BLaER1 treated with 17β-estradiol and CSF1 and Interleukin-3, amounts not matched to agents 10 nM and 100 nM (cell line): ENCODE measurements around the gene PVR.

ENCODE experiments used
- H3K27ac ChIP-seq, 11 experiments: shearing (Covaris generic); formaldehyde crosslinking; 2 replicates each; pipeline ENCODE4 v1.8.1; 2022
- H3K27me3 ChIP-seq, 11 experiments: shearing (Covaris generic); formaldehyde crosslinking; 2 replicates each; pipeline ENCODE4 v1.8.1; 2022
- H3K36me3 ChIP-seq, 11 experiments: shearing (Covaris generic); formaldehyde crosslinking; 2 replicates each; pipeline ENCODE4 v1.8.1; 2022
- H3K4me1 ChIP-seq, 10 experiments: shearing (Covaris generic); formaldehyde crosslinking; 2 replicates each; pipeline ENCODE4 v1.8.1; 2022
- H3K4me2 ChIP-seq, 11 experiments: shearing (Covaris generic); formaldehyde crosslinking; 2 replicates each; pipeline ENCODE4 v1.8.1; 2022
- H3K4me3 ChIP-seq, 10 experiments: shearing (Covaris generic); formaldehyde crosslinking; 2 replicates each; pipeline ENCODE4 v1.8.1; 2022
- H3K9ac ChIP-seq, 11 experiments: shearing (Covaris generic); formaldehyde crosslinking; 2 replicates each; pipeline ENCODE4 v1.8.1; 2022
- H3K9me3 ChIP-seq, 11 experiments: shearing (Covaris generic); formaldehyde crosslinking; replicated peaks in 1 of 11; 2 replicates each; pipeline ENCODE4 v1.8.1; 2022
- H4K20me1 ChIP-seq, 11 experiments: shearing (Covaris generic); formaldehyde crosslinking; 2 replicates each; pipeline ENCODE4 v1.8.1; 2022
- Cebpa-rat ChIP-seq, 11 experiments: shearing (Covaris generic); IDR thresholded peaks; 2 replicates each; pipeline ENCODE4 v1.8.1; 2022

Gene PVR

DNA sequence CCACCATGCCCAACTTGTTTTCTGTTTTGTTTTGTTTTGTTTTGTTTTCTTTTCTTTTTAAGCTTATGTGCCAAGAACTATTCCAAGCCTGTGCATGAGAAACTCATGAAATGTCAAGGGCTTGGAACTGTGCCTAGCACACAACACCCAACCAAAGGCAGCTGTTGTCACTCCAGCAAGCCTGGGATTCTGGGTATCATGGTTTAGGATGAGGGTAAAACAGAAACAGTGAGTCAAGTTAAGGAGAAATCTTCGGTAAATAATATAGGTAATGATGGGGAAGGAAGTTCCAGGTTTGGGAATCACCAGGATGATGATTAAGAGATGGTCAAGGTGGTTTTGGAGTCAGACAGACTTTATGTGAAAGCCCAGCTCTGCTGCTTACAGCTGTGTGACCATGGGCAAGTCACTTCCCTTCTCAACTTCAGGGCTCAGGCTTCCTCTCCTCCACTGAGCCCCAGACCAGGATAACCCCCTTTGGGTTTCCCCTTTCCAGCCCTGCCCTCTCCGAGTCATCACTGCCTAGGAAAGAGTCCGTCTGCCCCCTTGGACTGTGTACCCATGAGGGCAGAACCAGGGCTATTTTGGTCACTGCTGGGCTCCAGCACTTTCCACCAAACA lies 5.0 kb downstream of the PVR start:
- H3K27ac ChIP-seq = no peak overlapping the region
- H3K4me1 ChIP-seq = peaks cover 0 to 9% (median 5%) of the 10 kb centered on the region in 10 experiments; a peak in 7 of 20 replicates
- peaks cover 0 to 7% (median 0%) of the 10 kb centered on the region in 11 experiments; a peak in 3 of 22 replicates for H3K27me3 ChIP-seq
- no peak overlapping the region for H3K4me3 ChIP-seq
- peak overlapping the region in 1 of 11 experiments; percentile 17; a peak in 1 of 22 replicates for H3K9ac ChIP-seq
- TF ChIP-seq Cebpa-rat (IDR thresholded peaks at IDR 0.05) = no peak
- no peak overlapping the region for H3K4me2 ChIP-seq
- H4K20me1 ChIP-seq = peaks cover 0 to 30% (median 0%) of the 10 kb centered on the region in 11 experiments; a peak in 3 of 22 replicates
- H3K9me3 ChIP-seq = no peaks in the 10 kb centered on the region
- H3K36me3 ChIP-seq = peaks cover 0 to 39% (median 15%) of the 10 kb centered on the region in 11 experiments; a peak in 13 of 22 replicates

- Histone ChIP-seq H3K36me3 (peaks cover 0 to 39% (median 15%) of the 10 kb centered on the region in 11 experiments; a peak in 13 of 22 replicates), H3K4me1 (peaks cover 3 to 17% (median 12%) of the 10 kb centered on the region in 10 experiments; a peak in 17 of 20 replicates), H3K9ac (no peak overlapping the region), H3K9me3 (no peaks in the 10 kb centered on the region), H4K20me1 (peaks cover 0 to 31% (median 0%) of the 10 kb centered on the region in 11 experiments; a peak in 3 of 22 replicates), H3K27ac (no peak overlapping the region), H3K4me3 (no peak overlapping the region), H3K4me2 (no peak overlapping the region), H3K27me3 (0 out of 22 replicates have a peak, but pooled peaks cover 0 to under 1% (median 0%) of the 10 kb centered on the region in 11 experiments)
- TF ChIP-seq Cebpa-rat (IDR thresholded peaks at IDR 0.05) = no peak
These were observed 6.0 kb downstream of the PVR start for GRCh38 chr19:44649578-44650145.

- Histone ChIP-seq H3K27me3 (no peaks in the 10 kb centered on the region), H4K20me1 (peaks cover 0 to 20% (median 0%) of the 10 kb centered on the region in 11 experiments; a peak in 4 of 22 replicates), H3K27ac (0 out of 22 replicates have a peak overlapping the region, but pooled peaks of 1 of the 11 experiments have one; percentile 44), H3K9me3 (no peaks in the 10 kb centered on the region), H3K9ac (0 out of 22 replicates have a peak overlapping the region, but pooled peaks of 1 of the 11 experiments have one; percentile 8), H3K4me1 (peaks cover 5 to 26% (median 13%) of the 10 kb centered on the region in 10 experiments; a peak in 17 of 20 replicates), H3K36me3 (peaks cover 5 to 66% (median 21%) of the 10 kb centered on the region in 11 experiments; a peak in 16 of 22 replicates), H3K4me3 (no peak overlapping the region), H3K4me2 (peak overlapping the region in 3 of 11 experiments; percentile 56 to 70 (median 56); a peak in 3 of 22 replicates)
- no peak for TF ChIP-seq Cebpa-rat (IDR thresholded peaks at IDR 0.05)
These were observed 9.6 kb downstream of the PVR start for GRCh38 chr19:44653343-44653742.

GRCh38 chr19:44653977-44654774 lies 10.5 kb downstream of the PVR start:
- H3K4me1 ChIP-seq = peaks cover 5 to 26% (median 13%) of the 10 kb centered on the region in 10 experiments; a peak in 17 of 20 replicates
- no peaks in the 10 kb centered on the region for H3K9me3 ChIP-seq
- no peak for TF ChIP-seq Cebpa-rat (IDR thresholded peaks at IDR 0.05)
- peak overlapping the region in 3 of 11 experiments; percentile 7 to 33 (median 8); a peak in 3 of 22 replicates for H3K9ac ChIP-seq
- H3K4me3 ChIP-seq = no peak overlapping the region
- peaks cover 0 to 17% (median 0%) of the 10 kb centered on the region in 11 experiments; a peak in 4 of 22 replicates for H4K20me1 ChIP-seq
- peak overlapping the region in 3 of 11 experiments; percentile 4 to 45 (median 44); a peak in 2 of 22 replicates for H3K27ac ChIP-seq
- peaks cover 5 to 75% (median 27%) of the 10 kb centered on the region in 11 experiments; a peak in 16 of 22 replicates for H3K36me3 ChIP-seq
- H3K27me3 ChIP-seq = no peaks in the 10 kb centered on the region
- peak overlapping the region in 10 of 11 experiments; percentile 18 to 70 (median 53); a peak in 18 of 22 replicates for H3K4me2 ChIP-seq

DNA sequence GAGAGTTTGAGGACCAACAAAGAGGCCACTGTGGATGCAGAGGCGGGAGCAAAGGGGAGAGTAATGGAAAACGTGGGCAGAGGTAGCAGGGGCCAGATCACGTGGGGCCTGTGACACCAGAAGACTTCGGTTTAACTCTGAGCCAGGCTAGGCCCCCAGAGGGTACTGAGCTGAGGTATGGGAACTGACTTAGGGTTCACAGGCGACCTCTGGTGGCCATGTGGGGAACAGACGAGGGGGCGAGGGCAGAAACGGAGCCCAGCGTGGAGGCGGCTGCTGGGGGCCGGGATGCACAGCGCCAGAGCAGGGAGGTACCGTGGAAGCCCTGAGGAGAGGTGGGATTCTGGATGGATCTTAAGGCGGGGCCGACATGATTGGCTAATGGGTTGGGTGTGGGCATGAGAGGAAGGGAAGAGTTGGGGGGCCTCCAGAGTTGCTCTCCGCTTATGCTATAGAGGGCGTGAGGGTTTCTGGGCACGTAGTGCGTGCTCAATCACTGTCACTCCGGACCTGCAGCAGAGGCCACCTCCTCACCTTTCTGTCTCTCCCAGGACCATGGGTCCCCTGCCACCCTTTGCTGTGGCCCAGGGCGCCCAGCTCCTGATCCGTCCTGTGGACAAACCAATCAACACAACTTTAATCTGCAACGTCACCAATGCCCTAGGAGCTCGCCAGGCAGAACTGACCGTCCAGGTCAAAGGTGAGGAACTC lies 13.7 kb downstream of the PVR start:
- H3K9ac ChIP-seq = no peak overlapping the region
- H3K27me3 ChIP-seq = no peaks in the 10 kb centered on the region
- H3K4me2 ChIP-seq = no peak overlapping the region
- no peak overlapping the region for H3K4me3 ChIP-seq
- peaks cover 5 to 26% (median 13%) of the 10 kb centered on the region in 10 experiments; a peak in 17 of 20 replicates for H3K4me1 ChIP-seq
- H3K9me3 ChIP-seq = no peaks in the 10 kb centered on the region
- peaks cover 0 to 8% (median 0%) of the 10 kb centered on the region in 11 experiments; a peak in 4 of 22 replicates for H4K20me1 ChIP-seq
- peaks cover 0 to 77% (median 21%) of the 10 kb centered on the region in 11 experiments; a peak in 15 of 22 replicates for H3K36me3 ChIP-seq
- no peak overlapping the region for H3K27ac ChIP-seq
- no peak for TF ChIP-seq Cebpa-rat (IDR thresholded peaks at IDR 0.05)

- Histone ChIP-seq H3K36me3 (peaks cover 0 to 77% (median 21%) of the 10 kb centered on the region in 11 experiments; a peak in 15 of 22 replicates), H3K9ac (no peak overlapping the region), H3K9me3 (no peaks in the 10 kb centered on the region), H3K4me2 (no peak overlapping the region), H4K20me1 (peaks cover 0 to 7% (median 0%) of the 10 kb centered on the region in 11 experiments; a peak in 4 of 22 replicates), H3K27me3 (no peaks in the 10 kb centered on the region), H3K4me3 (no peak overlapping the region), H3K4me1 (peaks cover 5 to 25% (median 13%) of the 10 kb centered on the region in 10 experiments; a peak in 17 of 20 replicates), H3K27ac (no peak overlapping the region)
- no peak for TF ChIP-seq Cebpa-rat (IDR thresholded peaks at IDR 0.05)
These were observed 14.5 kb downstream of the PVR start for GRCh38 chr19:44658069-44658733.

DNA sequence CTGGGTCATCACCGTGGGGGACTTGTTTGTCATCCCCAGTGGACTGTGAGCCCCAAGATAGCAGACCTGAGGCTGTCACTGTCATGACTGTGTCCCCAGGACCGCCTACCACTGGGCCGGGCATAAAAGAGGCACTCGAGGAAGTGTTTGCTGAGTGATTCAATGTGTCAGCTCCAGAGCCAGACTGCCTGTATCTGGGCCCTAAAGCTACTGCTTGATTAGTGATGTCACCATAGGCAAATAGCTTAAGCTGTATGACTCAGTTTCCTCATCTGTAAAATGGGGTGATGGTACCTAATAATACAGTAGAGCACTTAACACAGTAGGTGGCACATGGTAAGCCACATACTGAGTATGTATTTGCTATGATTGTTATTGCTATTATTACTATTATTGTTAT lies 16.4 kb downstream of the PVR start:
- Histone ChIP-seq H3K27me3 (no peaks in the 10 kb centered on the region), H3K9me3 (no peaks in the 10 kb centered on the region), H3K27ac (no peak overlapping the region), H4K20me1 (no peaks in the 10 kb centered on the region; a peak in 2 of 22 replicates), H3K4me2 (no peak overlapping the region), H3K4me1 (peaks cover 0 to 7% (median under 1%) of the 10 kb centered on the region in 10 experiments; a peak in 7 of 20 replicates), H3K36me3 (peaks cover 0 to 72% (median 19%) of the 10 kb centered on the region in 11 experiments; a peak in 14 of 22 replicates), H3K9ac (no peak overlapping the region), H3K4me3 (no peak overlapping the region)
- TF ChIP-seq Cebpa-rat (IDR thresholded peaks at IDR 0.05) = no peak
